Urinary bladder (tissue), 4 donors: ENCODE measurements around the gene FGF23. TPM values are rescaled to one million over a fixed set of nuclear protein-coding genes. Genes with fewer than 3 reads are reported as not detected.

ENCODE experiments used
- DNase-seq: peaks from one replicate; pipeline ENCODE4 v3.0.0-alpha.2; 2015; ENCODE audit errors: extremely low spot score
- H3K27ac ChIP-seq: one replicate; pipeline ENCODE4 v1.5.1; 2013; ENCODE audit warnings: low read depth, mild to moderate bottlenecking, moderate library complexity
- H3K36me3 ChIP-seq: one replicate; pipeline ENCODE4 v1.6.1; 2013; ENCODE audit warnings: mild to moderate bottlenecking, moderate library complexity; ENCODE audit not compliant: insufficient read depth
- H3K4me1 ChIP-seq: one replicate; pipeline ENCODE4 v1.6.1; 2013; ENCODE audit warnings: mild to moderate bottlenecking, moderate library complexity; ENCODE audit not compliant: insufficient read depth
- H3K4me3 ChIP-seq: one replicate; pipeline ENCODE4 v1.5.1; 2013; ENCODE audit warnings: low read depth, low read length
- WGBS: extraction: QIAGEN DNeasy Blood & Tissue Kit; methylation state at CpG from one replicate; pipeline ENCODE4 v1.1.7; 2013; 5-methylcytosine and 5-hydroxymethylcytosine counted together
- polyA plus RNA-seq: library from polyadenylated mRNA; stranded (reverse); fragments of 200-250 nt; gene quantifications from one replicate; pipeline ENCODE4 v1.2.3, GENCODE V29; 2013
- total RNA-seq: library from RNA; depleted of rRNA; stranded (reverse); fragments of >200 nt; gene quantifications from one replicate; pipeline ENCODE4 v1.2.3, GENCODE V29; 2014
- donor health status: healthy with polysubstance abuse.
- donor health status: healthy.

FGF23 gene
- total and polyA plus RNA-seq, 2 donors = not detected

DNA sequence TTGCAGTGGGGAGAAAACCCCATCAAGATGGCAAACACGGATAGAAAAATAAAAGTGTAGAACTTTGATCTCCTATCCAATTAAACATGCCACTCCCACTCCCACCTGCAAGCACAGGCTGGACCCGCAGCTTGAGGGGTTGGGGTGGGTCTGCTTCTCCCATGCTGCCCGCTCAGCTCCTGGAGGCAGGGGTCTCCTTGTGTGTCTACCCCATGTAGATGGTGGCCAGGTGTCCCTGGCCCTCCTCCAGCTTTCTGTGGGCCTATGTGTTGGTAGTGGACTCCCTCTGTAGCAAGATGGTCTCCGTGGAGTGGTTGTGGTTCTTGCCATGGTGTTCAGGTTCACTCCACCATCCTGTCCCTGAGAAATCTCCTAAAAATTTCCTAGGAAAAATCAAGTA, 23.5 kb upstream of the FGF23 start:
- WGBS = 82% methylated on average over 4 of the region's 4 CpGs
- H3K4me1 ChIP-seq = no peaks in the 10 kb centered on the region
- no peak overlapping the region for H3K27ac ChIP-seq
- no peak overlapping the region for H3K4me3 ChIP-seq
- H3K36me3 ChIP-seq = no peaks in the 10 kb centered on the region
- no peak for DNase-seq

DNA sequence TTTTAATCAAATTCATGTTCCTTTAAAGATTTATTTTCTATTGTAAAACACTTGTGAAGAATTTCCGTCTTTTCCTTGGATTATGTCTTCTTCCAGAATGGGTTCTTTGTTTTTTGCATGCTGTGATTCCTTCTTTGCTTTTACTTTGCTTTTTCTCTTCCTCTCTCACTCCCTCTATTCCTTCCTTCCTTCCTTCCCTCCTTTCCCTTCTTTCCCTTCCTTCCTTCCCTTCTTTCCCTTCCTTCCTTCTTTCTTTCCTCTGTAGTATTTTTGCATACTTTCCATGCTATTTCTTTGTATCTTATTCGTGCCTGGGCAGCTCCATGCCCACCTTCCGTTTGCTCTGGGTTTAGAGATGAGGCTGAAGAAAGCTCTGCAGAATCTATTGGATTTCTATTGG, 21.6 kb upstream of the FGF23 start:
- no peak overlapping the region for H3K4me3 ChIP-seq
- H3K27ac ChIP-seq = no peak overlapping the region
- no peak for DNase-seq
- H3K4me1 ChIP-seq = no peaks in the 10 kb centered on the region
- 79% methylated on average over 3 of the region's 3 CpGs for WGBS
- H3K36me3 ChIP-seq = no peaks in the 10 kb centered on the region

DNA sequence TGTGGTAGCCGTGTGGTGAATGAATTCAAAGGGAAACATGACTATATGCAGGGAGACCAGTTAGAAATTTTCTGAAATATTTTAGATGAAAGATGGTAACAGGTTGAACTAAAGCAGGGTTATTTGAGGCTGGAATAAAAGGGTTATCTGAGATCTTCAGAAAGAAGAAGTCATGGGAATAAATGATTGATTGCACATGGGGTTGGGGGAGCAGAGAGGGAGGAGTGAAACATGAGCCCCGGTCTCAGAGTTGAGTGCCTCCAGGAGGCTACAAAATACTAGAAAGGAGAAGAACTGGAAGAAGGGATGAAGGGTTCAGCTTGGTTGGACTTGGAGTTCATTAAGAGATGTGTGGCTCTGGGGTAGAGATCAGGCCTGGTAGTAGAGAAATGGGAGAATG, 16.3 kb upstream of the FGF23 start:
- no peak overlapping the region for H3K27ac ChIP-seq

DNA sequence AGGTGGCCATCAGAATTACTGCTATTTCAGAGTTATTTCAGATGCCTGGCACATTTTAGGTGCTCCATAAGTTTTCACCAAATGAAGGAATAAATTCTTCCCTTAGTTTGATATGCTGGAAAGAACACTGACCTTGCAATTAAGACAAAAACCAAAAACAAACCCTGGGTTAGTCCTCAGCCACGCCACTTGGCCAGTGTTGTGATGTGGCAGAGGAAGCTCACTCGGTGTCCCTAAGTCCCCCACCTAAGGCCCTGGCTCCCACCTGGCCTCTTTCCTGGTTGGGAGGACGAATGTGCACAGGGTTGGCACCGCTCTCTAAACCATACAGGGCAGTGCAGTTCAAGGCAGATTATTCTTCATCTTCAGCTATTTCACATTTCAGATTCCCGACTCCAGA, 13.7 kb upstream of the FGF23 start:
- Histone ChIP-seq H3K27ac (no peak overlapping the region), H3K4me1 (no peaks in the 10 kb centered on the region), H3K36me3 (no peaks in the 10 kb centered on the region), H3K4me3 (no peak overlapping the region)
- 81% methylated on average over 5 of the region's 5 CpGs for WGBS
- DNase-seq = no peak

More for the DNA sequence above, 16.3 kb upstream of the FGF23 start:
- Histone ChIP-seq H3K4me1 (no peaks in the 10 kb centered on the region), H3K36me3 (no peaks in the 10 kb centered on the region), H3K4me3 (no peak overlapping the region)
- WGBS = 85% methylated on average over 2 of the region's 2 CpGs
- DNase-seq = no peak

DNA sequence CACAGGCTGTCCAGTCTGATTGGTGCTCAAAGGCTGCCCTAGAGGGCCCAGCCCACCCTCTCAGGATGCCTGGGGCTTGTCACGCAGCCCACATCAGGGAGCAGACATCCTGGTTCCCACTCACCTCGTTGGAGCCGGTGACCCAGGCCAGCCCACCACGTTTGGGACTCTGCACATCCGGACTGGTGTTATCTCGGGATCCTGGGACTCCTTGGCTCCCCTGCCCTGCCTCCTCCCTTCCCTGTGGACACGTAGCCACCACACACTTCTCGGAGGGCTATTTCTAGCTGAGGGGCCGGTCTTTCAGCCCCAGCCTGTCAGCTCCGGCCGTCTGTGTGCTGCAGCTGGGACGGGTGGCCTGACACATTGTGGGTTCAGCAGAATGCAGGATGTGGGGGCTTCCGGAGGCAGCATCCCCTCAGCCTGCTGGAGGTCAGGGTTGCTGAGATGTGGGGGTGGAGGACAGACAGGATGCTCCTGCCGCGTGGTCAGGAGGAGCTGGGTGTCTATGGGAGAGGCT, 12.8 kb upstream of the FGF23 start:
- DNase-seq = no peak
- Histone ChIP-seq H3K4me1 (no peaks in the 10 kb centered on the region), H3K36me3 (no peaks in the 10 kb centered on the region), H3K27ac (no peak overlapping the region), H3K4me3 (no peak overlapping the region)
- WGBS = 43% methylated on average over 15 of the region's 15 CpGs

DNA sequence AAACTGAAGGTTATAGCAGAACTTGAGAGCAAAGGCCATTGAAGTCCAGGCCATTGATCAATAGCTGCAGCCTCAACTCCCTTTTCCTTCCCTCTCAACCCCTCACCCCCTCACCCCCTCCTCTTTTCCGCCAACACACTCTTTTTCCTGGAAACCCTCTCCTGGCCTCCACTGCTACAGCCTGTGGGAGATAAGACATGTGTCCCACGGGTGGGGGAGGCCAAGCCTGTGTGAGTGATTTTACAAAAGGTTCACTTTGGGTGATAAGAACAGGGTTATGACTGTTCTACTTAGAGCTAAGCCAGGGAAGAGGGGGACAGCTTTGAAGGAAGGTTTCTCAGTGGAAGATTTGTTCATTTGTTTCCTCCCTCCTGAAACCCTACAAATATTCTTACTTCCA, 9.2 kb upstream of the FGF23 start:
- H3K36me3 ChIP-seq = no peaks in the 10 kb centered on the region
- no peak overlapping the region for H3K27ac ChIP-seq
- WGBS = 39% methylated on average over 2 of the region's 2 CpGs
- H3K4me3 ChIP-seq = no peak overlapping the region
- H3K4me1 ChIP-seq = no peaks in the 10 kb centered on the region
- DNase-seq = no peak

DNA sequence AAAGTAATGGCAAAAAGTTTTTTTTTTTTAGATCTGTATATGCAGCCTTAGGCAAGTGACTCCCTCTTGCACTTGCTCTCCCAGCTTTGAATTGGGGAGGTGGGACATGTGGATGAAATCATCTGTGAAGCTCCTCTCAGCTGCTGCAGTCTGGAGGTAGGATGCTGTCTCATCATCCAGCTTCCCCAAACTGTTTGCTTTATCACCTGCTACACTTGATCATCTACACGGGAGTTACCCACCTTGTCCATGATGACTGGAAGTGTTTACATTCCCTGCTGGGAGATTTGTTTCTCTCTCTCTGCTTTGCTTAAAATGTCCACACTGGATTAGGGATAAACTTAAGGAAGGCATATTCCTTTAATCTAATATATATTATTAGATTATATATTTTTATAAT, 8.5 kb upstream of the FGF23 start:
- DNase-seq = no peak
- WGBS = 66% methylated on average over 1 of the region's 1 CpG
- no peak overlapping the region for H3K4me3 ChIP-seq
- no peaks in the 10 kb centered on the region for H3K4me1 ChIP-seq
- H3K36me3 ChIP-seq = no peaks in the 10 kb centered on the region
- no peak overlapping the region for H3K27ac ChIP-seq

DNA sequence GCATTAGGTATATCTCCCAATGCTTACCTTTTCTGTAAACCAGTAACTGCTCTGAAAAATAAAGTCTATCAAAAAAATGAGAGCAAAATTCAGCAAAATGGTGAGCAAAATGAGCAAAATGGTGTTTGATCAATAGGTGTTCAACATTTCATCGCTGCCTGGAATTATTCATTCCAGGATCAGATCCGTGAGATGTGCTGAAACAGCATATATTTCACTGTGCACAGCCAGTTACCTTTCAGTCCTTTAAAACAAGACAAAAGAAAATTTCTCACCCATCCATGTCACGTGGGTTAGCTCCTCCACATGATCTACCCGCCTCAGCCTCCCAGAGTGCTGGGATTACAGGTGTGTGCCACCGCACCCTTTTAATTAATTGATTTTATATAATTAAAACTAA, 8.1 kb upstream of the FGF23 start:
- H3K27ac ChIP-seq = no peak overlapping the region
- no peak overlapping the region for H3K4me3 ChIP-seq
- no peaks in the 10 kb centered on the region for H3K4me1 ChIP-seq
- H3K36me3 ChIP-seq = no peaks in the 10 kb centered on the region
- 89% methylated on average over 5 of the region's 5 CpGs for WGBS
- no peak for DNase-seq

DNA sequence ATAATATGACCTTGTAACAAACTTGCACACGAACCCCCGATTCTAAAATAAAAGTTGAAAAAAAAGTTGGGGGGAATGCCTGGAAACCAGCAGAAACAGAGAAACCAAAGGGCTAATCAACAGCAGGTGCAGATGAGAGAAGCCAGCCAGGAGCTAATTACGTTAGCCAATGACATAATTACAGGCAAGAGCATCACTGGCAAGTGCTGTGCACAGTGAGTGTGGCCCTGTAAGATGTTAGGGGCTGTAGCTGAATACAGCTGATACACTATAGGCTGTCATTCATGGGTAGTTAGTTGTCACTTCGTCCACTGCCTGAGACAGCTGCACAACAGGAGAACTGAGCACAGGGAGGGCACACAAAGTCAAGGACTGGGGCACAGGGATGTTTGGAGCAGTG, 7.3 kb upstream of the FGF23 start:
- DNase-seq = no peak
- no peak overlapping the region for H3K27ac ChIP-seq
- H3K4me3 ChIP-seq = no peak overlapping the region
- H3K36me3 ChIP-seq = no peaks in the 10 kb centered on the region
- no peaks in the 10 kb centered on the region for H3K4me1 ChIP-seq
- WGBS = 82% methylated on average over 4 of the region's 4 CpGs

DNA sequence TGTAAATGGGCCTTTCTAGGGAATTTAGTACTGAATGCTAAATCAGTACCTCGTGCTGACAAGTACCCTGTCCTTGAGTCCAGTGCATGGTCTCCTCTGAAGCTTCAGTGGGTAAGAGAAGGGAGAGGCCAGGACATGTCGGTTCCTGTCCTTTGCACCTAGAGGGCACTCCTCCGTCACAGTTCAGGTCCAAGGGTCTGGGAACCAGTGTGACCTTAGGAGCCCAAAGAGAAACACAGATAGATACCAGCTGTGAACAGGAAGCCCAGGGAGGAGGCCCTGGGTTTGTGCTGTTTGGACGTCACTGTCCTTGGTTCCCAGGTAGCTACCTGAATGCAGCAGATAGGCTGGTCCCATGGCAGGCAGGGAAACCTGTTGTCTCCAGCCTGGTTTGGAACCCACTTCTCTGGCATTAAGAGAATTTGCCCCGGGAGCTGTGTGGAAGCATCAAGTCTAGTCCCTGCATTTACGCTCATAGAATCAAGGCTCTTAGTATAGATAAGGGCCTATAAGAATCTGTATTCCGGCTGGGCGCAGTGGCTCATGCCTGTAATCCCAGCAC, 3.9 kb upstream of the FGF23 start:
- Histone ChIP-seq H3K36me3 (no peaks in the 10 kb centered on the region), H3K4me1 (no peaks in the 10 kb centered on the region), H3K4me3 (no peak overlapping the region), H3K27ac (no peak overlapping the region)
- DNase-seq = no peak
- 74% methylated on average over 8 of the region's 8 CpGs for WGBS

DNA sequence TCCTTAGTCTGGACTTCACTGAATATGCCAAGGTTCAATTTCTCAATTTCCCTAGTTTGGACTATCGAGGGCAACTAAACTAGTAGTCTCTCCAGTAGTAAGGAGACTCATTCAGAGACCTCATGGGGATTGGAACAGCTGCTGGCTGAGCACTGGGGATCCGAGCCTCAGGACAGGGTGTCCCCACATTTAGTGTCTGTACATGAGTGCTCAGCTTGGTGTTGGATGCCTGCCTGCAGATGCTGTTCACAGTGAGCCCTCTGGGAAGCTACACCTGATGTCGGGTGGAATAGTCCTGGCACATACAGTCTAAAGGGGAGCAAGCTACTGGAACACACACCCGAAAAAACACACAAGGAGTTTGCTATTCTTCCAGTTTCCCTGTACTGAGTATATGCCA, 820 bp upstream of the FGF23 start:
- WGBS = 81% methylated on average over 4 of the region's 4 CpGs
- H3K27ac ChIP-seq = no peak overlapping the region
- H3K36me3 ChIP-seq = no peaks in the 10 kb centered on the region
- DNase-seq = no peak
- no peak overlapping the region for H3K4me3 ChIP-seq
- no peaks in the 10 kb centered on the region for H3K4me1 ChIP-seq

DNA sequence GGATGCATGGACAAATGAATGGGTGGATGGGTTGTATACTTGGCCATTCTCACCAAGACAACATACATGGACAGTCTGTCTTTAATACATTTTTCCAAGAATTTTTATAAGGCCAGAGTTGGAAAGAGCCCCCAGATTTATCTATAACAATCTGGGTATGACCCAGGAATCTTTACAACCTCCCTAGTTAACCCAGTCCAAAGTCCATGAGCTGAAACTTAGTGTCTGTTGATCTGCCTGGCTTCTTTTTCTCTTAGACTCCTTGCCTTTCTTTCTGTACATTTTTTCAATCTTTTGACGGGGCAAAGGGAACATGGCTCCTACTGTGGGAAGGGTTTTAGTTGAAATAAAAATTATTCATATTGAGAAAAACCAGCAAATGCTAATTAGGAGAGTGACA, 740 bp downstream of the FGF23 start:
- no peak overlapping the region for H3K4me3 ChIP-seq
- no peak overlapping the region for H3K27ac ChIP-seq
- H3K4me1 ChIP-seq = no peaks in the 10 kb centered on the region
- no peaks in the 10 kb centered on the region for H3K36me3 ChIP-seq
- 84% methylated on average over 1 of the region's 1 CpG for WGBS
- DNase-seq = no peak

DNA sequence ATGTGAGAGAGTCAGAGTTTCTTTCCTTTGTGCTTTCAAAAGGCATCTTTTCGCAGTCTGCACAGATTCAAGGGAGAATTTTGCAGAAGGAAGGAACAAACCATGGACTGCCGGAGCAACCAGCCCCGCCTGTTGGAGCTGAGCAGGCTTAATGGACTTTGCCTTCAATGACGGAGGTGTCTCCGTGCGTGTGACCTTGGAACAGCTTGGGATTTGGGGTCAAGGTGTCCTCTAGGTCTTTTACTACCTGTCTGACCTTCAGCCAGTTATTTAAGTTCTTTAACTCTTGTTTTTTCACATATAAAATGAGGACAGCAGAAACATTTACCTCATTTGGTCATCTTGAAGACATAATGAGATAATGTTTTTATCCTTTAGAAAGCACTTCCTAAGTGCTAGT, 4.1 kb downstream of the FGF23 start:
- no peak for DNase-seq
- Histone ChIP-seq H3K4me3 (no peak overlapping the region), H3K36me3 (no peaks in the 10 kb centered on the region), H3K4me1 (no peaks in the 10 kb centered on the region), H3K27ac (no peak overlapping the region)
- WGBS = 85% methylated on average over 6 of the region's 6 CpGs

DNA sequence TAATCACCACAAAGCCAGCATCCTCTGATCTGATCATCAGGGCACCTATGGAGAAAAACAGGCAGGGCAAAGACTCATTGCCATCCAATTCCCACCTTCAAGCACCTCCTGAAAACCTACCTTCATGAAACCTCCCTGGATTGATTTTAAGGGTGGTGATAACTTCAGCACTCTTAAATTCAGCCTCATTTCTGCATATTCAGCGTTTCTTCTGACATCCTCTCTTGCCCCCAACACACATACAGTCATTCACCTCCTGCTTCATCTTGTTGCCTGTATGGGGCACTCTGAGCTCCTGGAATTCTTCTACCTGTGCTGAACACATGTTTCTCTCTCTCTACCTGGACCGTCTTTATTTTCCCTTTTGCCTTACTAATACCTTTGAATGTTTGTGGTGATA, 6.9 kb downstream of the FGF23 start:
- Histone ChIP-seq H3K36me3 (no peaks in the 10 kb centered on the region), H3K27ac (no peak overlapping the region), H3K4me3 (no peak overlapping the region), H3K4me1 (no peaks in the 10 kb centered on the region)
- no peak for DNase-seq
- WGBS = 93% methylated on average over 2 of the region's 2 CpGs

DNA sequence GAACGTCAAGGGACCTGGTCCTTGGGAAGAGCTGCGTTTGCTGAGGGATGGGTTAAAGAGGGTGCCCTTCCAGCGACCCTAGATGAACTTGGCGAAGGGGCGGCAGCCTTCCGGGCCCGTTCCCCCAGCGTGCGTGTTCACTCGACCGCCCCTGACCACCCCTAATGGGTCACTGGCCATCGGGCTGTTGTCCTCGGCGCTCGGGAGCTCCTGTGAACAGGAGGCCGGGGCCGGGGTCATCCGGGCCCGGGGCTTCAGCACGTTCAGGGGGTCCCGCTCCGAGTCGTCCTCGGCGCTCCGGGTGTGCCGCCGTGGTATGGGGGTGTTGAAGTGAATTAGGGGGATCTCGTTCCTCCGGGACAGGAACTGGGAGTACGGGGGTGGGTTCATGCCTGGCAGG, 9.2 kb downstream of the FGF23 start:
- DNase-seq = no peak
- H3K36me3 ChIP-seq = no peaks in the 10 kb centered on the region
- 95% methylated on average over 31 of the region's 31 CpGs for WGBS
- no peak overlapping the region for H3K27ac ChIP-seq
- no peaks in the 10 kb centered on the region for H3K4me1 ChIP-seq
- no peak overlapping the region for H3K4me3 ChIP-seq
